ENCODE data around the gene DAP3.
A peak's percentile ranks its signal among the peaks of the same experiment; 100 is the strongest.
"Not testable (repeated sequence)": the region's sequence is repeated elsewhere in the genome, so short reads cannot be mapped to it uniquely, and the experiment has no call there.

Gene DAP3

GRCh38 chr1:155687705-155688323 is 1.1 kb upstream of the DAP3 start:
- DNase-seq = not testable (repeated sequence)

- DNase-seq = peak; percentile 88
Observed at GRCh38 chr1:155688324-155689080, 389 bp upstream of the DAP3 start, which contains the start of gene YY1AP1. YY1AP1 (minus strand) TSS chr1:155688774; CDS start chr1:155680436, 8,338 bp downstream.

DNA sequence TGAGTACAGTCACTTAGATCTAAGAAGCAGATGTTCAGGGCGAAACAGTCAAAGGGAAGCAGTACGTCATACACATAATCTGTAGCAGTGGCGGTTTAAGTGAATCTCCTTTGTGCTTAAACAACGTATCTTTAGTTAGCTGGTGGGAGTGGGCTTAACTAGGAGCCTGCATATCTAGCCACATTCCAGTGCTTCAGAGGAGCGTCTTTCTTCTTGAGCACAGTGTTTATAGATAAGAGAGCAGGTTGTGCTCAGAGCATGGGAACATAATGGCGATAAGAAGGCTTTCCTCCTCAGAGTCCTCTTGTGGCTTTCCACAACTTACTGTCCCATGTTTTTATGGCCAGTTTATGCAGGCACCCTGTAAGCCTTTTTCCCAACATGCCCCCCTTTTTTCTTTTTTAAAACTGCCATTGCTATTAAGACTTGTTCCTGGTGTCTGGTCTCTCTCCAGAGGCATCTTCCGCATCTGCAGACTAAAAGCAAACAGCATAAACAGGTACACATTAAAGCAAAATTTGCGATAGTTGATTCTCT is 3.2 kb downstream of the DAP3 start:
- DNase-seq = no peak

GRCh38 chr1:155694167-155694566 is 5.3 kb downstream of the DAP3 start:
- DNase-seq = no peak

DNA sequence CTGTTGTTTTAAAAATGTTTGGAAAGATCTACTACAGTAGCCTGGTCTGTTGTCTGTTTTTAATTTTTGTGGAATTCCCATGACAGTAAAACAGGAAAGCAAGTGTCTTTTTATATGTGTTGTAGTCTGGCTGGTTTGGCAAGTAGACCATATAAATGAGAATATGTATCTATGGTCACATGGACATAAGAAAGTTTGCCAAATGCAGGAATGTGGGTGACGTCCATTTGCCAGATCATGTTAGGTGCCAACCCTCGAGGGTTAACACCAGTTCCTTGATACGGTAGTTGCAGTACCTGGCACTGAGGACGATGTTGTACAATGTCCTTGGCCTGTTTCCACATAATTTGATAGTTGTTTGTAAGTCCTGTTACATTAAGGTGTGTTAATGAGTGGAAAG is 6.2 kb downstream of the DAP3 start:
- DNase-seq = no peak

DNA sequence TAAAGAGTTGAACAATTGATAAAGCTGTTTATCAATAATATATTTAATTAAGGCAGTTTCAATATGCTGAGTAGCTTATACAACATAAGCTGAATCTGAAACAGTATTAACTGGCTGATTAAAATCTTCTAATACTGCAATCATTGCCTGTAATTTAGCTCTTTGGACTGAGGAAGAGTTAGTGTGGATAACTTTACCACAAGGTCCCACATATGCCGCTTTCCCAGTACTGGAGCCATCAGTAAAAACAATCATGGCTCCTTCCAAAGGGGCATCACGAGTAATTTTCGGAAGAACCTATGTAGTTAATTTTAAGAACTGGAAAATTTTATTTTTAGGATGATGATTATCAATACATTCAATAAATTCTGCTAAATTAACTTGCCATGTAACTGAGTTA is 6.7 kb downstream of the DAP3 start:
- DNase-seq = no peak

GRCh38 chr1:155696524-155696923 is 7.6 kb downstream of the DAP3 start:
- DNase-seq = no peak

- no peak for DNase-seq
Observed at GRCh38 chr1:155697046-155697445, 8.2 kb downstream of the DAP3 start.

DNA sequence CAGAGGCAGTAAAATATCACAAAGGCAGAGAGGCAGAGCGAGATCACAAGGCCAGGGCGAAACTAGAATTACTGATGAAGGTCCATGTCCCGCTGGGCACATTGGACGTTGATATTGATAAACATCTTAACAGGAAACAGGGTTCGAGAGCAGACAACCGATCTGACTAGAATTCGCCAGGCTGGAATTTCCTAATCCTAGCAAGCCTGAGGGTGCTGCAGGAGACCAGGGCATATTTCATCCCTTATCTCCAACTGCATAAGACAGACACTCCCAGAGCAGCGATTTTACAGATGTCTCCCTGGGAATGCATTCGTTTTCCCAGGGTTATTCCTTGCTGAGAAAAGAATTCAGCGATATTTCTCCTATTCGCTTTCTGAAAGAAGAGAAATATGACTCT is 8.7 kb downstream of the DAP3 start:
- not testable (repeated sequence) for DNase-seq

DNA sequence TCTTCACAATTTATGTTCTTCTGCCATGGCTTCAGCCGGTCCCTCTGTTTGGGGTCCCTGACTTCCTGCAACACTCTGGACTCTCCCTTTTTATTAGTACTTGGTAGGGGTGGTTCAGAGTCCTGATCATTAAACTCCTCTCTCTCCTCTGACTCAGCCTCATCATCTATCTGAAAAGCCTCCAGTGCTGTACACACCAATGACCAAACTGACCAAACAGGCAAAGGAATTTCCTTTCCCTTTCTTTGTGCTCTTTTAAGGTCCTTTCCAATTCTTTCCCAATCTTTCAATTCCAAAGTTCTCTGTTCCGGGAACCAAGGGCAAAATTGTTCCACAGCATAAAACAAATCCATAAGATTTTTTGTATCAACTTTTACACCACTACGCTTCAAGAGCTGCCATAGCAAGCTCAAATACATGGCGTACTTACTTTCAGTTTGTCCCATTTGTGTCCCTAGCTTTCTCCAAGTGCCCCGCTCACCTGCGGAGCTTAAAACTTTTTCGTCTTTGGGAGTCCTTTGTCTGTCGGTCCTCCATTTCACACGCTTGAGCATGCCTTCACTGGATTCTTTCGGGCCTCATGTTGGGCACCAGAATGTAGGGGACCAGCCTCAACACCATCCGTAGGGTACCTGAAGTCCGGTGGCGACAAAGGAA is 9.6 kb downstream of the DAP3 start:
- no peak for DNase-seq

DNA sequence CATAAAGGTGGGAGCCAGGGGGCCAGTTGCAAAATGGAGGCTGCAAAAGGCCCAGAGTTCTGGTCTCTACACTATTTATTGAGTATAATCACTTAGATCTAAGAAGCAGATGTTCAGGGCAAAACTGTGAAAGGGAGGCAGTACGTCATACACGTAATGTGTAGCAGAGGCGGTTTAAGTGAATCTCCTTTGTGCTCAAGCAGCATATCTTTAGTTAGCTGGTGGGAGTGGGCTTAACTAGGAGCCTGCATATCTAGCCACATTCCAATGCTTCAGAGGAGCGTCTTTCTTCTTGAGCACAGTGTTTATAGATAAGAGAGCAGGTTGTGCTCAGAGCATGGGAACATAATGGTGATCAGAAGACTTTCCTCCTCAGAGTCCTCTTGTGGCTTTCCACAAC is 10.2 kb downstream of the DAP3 start:
- DNase-seq = not testable (repeated sequence)

DNA sequence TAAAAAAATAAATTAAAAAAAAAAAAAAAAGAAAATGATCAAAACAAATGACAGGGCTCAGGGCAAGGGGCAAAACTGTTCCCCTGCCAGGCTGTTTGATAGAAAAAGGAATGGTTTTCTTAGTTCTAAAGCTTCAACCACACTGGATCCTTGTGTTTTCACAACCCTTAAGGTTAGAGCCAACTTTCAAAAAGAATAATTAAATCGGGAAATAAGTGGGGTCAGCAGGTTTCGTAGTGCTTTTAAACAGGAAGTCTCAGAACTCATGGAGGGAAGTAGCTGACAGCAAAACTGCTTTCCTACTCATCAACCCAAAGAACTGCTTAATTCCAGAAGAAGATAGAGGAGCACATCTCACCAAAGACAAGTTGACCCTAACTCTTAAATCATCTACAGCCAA is 12.8 kb downstream of the DAP3 start:
- not testable (repeated sequence) for DNase-seq

DNA sequence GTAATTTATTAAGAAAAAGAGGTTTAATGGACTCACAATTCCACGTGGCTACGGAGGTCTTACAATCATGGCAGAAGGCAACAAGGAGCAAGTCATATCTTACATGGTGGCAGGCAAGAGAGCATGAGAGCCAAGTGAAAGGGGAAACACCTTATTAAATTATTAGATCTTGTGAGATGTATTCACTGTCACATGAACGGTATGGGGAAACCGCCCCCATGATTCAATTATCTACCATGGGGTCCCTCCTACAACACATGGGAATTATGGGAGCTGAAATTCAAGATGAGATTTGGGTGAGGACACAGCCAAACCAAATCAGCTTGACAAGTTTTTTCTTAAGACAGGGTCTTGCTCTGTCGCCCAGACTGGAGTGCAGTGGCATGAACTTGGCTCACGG is 14.3 kb downstream of the DAP3 start:
- DNase-seq = no peak

DNA sequence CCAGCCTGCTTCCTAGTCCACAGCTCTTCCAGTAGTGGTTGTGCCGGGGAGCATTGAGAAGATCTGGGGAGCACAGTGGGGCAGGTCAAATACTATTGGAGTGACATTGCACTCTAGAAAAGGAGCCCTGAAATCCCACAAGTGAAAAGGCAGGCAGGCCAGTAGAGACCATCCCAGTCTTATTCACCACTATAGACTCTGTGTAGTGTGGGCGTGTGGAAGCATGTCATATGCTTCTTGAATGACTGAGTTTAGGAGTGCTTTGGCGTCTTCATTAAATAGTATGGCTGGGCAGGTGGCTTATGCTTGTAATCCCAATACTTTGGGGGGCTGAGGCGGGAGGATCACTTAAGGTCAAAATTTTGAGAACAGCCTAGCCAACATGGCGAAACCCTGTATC is 15.5 kb downstream of the DAP3 start:
- not testable (repeated sequence) for DNase-seq

DNA sequence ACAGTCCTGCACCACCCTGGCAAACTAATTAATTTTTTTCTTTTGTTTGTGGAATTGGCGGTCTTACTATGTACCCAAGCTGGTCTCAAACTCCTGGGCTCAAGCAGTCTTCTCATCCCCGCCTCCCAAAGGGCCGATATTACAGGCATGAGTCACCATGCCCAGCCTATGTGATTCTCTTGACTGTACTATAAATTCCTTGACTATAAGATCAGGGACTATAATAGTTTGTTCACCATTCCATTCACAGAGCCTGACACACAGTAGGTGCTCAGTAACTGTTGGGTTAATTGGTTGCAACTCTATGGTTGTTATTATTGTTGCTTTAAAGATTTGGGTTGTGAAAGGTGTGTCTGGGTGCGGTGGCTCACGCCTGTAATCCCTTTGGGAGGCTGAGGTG is 17.2 kb downstream of the DAP3 start:
- no peak for DNase-seq

- DNase-seq = no peak
Observed at GRCh38 chr1:155709391-155709790, 20.5 kb downstream of the DAP3 start.

DNA sequence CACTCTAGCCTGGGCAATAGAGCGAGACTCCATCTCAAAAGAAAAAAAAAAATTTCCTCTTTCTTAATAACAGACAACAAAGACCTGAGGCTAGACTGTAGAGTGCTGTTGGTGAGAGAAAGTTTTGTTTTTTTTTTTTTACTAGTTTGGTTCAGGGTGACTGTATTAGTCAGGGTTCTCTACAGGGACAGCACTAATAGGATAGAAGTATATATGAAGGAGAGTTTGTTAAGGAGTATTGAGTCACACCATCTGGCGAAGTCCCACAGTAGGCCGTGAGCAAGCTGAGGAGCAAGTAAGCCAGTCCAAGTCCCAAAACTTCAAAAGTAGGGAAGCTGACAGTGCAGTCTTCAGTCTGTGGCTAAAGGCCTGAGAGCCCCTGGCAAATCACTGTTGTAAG is 22.6 kb downstream of the DAP3 start:
- not testable (repeated sequence) for DNase-seq

DNA sequence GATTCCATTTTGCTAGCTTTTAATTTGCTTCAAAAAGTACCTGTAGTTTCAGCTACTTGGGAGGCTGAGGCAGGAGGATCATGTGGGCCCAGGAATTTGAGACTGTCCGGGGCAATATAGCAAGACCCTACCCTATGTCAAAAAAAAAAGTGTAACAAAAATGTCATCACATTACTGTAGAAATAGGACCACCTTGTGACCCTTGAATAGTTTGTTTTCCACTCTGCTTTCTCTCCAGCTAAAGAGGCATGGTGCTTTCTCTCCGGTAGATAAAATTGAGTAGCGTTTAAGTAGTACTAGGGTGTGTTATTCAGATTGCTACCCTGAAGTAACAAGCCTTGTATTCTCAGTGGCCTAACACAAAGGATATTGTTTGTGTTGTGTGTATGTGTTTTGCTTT is 23.7 kb downstream of the DAP3 start:
- DNase-seq = not testable (repeated sequence)

DNA sequence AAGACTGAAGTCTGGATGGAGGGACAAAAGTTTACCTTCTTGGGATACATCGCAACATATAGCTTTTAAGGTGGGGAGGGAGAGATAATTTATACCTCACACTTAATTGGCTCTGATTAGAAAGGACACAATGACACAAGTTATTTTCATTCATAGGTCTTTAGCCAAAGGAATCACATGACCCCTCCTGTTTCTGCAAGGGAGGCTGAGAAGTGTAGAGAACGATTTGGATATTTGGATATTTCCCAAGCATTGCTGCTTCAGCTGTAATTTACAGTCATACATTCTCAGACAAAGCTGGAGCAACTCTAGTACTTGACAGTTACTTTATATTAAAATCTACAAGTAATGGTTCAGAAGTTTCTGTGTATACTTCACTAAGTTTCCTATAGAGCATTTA is 24.2 kb downstream of the DAP3 start:
- DNase-seq = no peak

DNA sequence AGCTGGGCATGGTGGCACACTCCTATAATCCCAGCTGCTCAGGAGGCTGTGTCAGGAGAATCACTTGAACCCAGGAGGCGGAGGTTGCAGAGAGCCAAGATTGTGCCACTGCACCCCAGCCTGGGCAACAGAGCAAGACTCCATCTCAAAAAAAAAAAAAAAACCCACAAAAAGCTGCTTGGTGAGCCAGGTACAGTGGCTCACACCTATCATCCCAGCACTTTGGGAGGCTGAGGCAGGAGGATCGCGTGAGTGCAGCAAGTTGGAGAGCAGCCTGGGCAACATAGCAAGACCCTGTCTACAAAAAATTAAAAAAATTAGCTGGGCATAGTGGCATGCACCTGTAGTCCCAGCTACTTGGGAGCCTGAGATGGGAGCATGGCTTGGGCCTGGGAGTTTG is 26.2 kb downstream of the DAP3 start:
- not testable (repeated sequence) for DNase-seq

DNA sequence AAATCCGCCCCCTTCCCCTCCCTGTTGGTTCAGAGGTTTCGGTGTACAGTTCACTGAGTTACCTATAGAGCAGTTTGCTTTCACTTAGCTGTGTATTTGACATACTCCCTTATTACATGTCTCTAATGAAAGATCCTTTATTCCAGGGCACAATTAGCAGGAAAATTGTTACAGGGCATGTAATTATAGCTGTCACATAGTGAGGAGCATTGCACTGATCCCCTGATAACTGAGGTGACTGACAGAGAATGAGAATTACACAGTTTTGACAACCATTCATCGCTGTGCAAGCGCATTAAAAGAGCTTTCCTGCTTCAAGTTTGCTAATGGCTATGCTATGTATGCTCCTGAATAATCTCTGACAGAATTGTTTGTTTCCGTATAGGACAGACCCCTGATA is 26.9 kb downstream of the DAP3 start:
- no peak for DNase-seq

DNA sequence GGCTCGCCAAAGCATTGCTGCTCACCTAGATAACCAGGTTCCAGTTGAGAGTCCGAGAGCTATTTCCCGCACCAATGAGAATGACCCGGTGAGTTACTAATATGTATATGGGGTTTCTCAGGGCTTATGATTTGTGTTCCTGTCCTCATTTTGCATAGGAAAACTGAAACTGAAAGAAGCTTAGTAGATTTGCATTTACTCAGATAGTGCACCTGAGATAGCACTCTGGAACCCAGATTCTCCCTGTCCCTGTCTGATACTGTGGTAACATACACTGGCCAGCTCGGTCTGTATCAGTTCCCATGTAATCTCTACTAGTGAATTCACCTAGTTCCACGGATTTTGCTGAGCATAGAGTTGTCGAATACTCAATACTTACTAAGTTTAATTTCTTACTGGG is 28.1 kb downstream of the DAP3 start:
- no peak for DNase-seq

DNA sequence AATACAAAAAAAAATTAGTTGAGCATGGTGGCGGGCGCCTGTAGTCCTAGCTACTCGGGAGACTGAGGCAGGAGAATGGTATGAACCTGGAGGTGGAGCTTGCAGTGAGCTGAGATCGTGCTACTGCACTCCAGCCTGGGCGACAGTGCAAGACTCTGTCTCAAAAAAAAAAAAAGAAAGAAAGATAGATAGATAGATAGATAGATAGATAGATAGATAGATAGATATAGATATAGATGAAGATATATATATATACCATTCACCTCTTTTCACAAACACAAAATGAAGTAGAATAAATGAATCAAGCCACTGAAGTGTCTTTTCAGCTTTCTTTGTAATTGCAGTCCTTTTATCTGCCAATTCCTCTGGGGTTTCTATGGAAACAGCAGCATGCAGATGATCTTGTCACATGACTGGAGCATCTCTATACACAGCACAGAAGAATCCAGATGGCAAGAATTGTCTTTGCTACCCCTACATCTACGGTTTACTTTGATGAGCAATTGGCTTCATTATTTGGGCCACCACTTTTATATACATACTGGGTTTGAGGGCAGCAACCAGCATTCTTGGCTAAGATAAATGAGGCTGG is 29.7 kb downstream of the DAP3 start:
- not testable (repeated sequence) for DNase-seq

Measured in T-helper 9 cell (primary cell).